Astrocyte (in vitro differentiated cells and primary cell): ENCODE results near the gene IGF1R.

Source experiments
- CTCF ChIP-seq: IDR thresholded peaks from 2 replicates; pipeline ENCODE4 v1.5.1; 2011; ENCODE audit warnings: low read depth, mild to moderate bottlenecking, inconsistent platforms, low read length, moderate library complexity; ENCODE audit not compliant: insufficient read depth
- EZH2 ChIP-seq: IDR thresholded peaks from 2 replicates; pipeline ENCODE4 v1.6.1; 2012; ENCODE audit warnings: mild to moderate bottlenecking, low read length, inconsistent platforms; ENCODE audit not compliant: insufficient read depth

GRCh38 chr15:98950248-98950647 lies 301.9 kb downstream of the IGF1R start:
- TF ChIP-seq CTCF (no peak), EZH2 (no peak)
